Measurements from ENCODE around the gene TMEM272.

The TMEM272 gene

GRCh38 chr13:51778392-51778791 lies 66.6 kb downstream of the TMEM272 start:
- H3K36me3 ChIP-seq (ENCODE audit: low read length): no peaks in the 10 kb centered on the region
- no peak overlapping the region for H2AFZ ChIP-seq (ENCODE audit: low read depth, low read length, severe bottlenecking)
- H4K20me1 ChIP-seq (ENCODE audit: low read depth, low read length): no peaks in the 10 kb centered on the region
- H3K27me3 ChIP-seq (ENCODE audit: low read length): no peaks in the 10 kb centered on the region
- H3F3A ChIP-seq (ENCODE audit: insufficient read depth): no peaks in the 10 kb centered on the region
- H3K27ac ChIP-seq (ENCODE audit: low read depth, low read length): no peak overlapping the region
- H3K4me2 ChIP-seq (ENCODE audit: low read depth, low read length, poor library complexity, severe bottlenecking): no peak overlapping the region
- TF ChIP-seq EZH2phosphoT487 (conservative IDR thresholded peaks at IDR 0.05; ENCODE audit: low read length): no peak
- TF ChIP-seq CTCF (IDR thresholded peaks at IDR 0.05; ENCODE audit: insufficient read depth, low read length, poor library complexity, severe bottlenecking): no peak
- no peak overlapping the region for H3K4me3 ChIP-seq (ENCODE audit: insufficient read depth, low read length, poor library complexity, severe bottlenecking)
- no peaks in the 10 kb centered on the region for H3K79me2 ChIP-seq (ENCODE audit: insufficient read depth, low read length)
- H3K9ac ChIP-seq (ENCODE audit: low read length): no peak overlapping the region
- no peaks in the 10 kb centered on the region for H3K9me2 ChIP-seq (replicated peaks; ENCODE audit: insufficient read depth, low read length)
- no peaks in the 10 kb centered on the region for H3K9me3 ChIP-seq (ENCODE audit: insufficient read depth, low read length)

DNA sequence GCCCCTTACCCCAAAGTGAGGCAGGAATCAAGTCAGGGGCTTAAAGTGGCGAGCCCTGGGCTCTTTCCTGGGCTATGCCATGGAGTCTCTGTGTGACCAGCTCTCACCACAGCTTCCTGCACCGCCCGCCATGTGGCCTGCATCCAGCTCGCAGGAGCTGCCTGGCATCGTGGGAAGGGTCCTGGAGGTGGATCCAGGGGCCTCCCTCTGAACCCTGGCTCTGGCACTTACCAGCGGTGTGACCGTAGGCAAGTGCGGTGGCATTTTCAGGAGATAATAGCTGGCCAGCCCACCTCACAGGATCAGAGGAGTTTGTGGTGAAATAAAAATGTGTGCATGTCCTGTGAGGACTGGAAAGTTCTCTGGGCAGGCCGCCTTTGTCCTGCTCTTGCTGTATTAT lies 67.1 kb downstream of the TMEM272 start:
- Histone ChIP-seq H3K27ac (ENCODE audit: low read depth, low read length) (no peak overlapping the region), H4K20me1 (ENCODE audit: low read depth, low read length) (no peaks in the 10 kb centered on the region), H3K4me3 (ENCODE audit: insufficient read depth, low read length, poor library complexity, severe bottlenecking) (no peak overlapping the region), H3K9me3 (ENCODE audit: insufficient read depth, low read length) (no peaks in the 10 kb centered on the region), H3F3A (ENCODE audit: insufficient read depth) (no peaks in the 10 kb centered on the region), H3K27me3 (ENCODE audit: low read length) (no peaks in the 10 kb centered on the region), H2AFZ (ENCODE audit: low read depth, low read length, severe bottlenecking) (no peak overlapping the region), H3K36me3 (ENCODE audit: low read length) (no peaks in the 10 kb centered on the region), H3K9ac (ENCODE audit: low read length) (no peak overlapping the region), H3K9me2 (replicated peaks; ENCODE audit: insufficient read depth, low read length) (no peaks in the 10 kb centered on the region), H3K79me2 (ENCODE audit: insufficient read depth, low read length) (no peaks in the 10 kb centered on the region), H3K4me2 (ENCODE audit: low read depth, low read length, poor library complexity, severe bottlenecking) (no peak overlapping the region)
- TF ChIP-seq CTCF (IDR thresholded peaks at IDR 0.05; ENCODE audit: insufficient read depth, low read length, poor library complexity, severe bottlenecking) (no peak), EZH2phosphoT487 (conservative IDR thresholded peaks at IDR 0.05; ENCODE audit: low read length) (no peak)

DNA sequence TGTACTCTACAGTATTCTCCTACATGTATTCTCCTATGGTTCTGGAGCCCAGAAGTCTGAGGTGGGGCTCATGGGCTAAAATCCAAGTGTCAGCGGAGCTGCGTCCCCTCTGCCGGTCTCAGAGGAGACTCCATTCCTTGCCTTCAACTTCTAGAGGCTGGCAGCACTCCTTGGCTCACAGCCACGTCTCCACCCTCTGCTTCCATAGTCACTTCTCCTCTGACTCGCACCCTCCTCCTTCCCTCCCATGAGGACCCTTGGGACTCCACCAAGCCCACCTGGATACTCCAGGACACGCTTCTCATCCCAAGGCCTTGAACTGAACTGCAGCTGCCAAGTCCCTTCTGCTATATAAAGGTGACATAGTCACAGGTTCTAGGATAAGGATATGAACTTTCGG lies 68.8 kb downstream of the TMEM272 start:
- Histone ChIP-seq H4K20me1 (ENCODE audit: low read depth, low read length) (no peaks in the 10 kb centered on the region), H2AFZ (ENCODE audit: low read depth, low read length, severe bottlenecking) (no peak overlapping the region), H3K4me3 (ENCODE audit: insufficient read depth, low read length, poor library complexity, severe bottlenecking) (no peak overlapping the region), H3K79me2 (ENCODE audit: insufficient read depth, low read length) (no peaks in the 10 kb centered on the region), H3K4me2 (ENCODE audit: low read depth, low read length, poor library complexity, severe bottlenecking) (no peak overlapping the region), H3K36me3 (ENCODE audit: low read length) (no peaks in the 10 kb centered on the region), H3K27ac (ENCODE audit: low read depth, low read length) (no peak overlapping the region), H3F3A (ENCODE audit: insufficient read depth) (no peaks in the 10 kb centered on the region), H3K9me2 (replicated peaks; ENCODE audit: insufficient read depth, low read length) (no peaks in the 10 kb centered on the region), H3K9me3 (ENCODE audit: insufficient read depth, low read length) (no peaks in the 10 kb centered on the region), H3K27me3 (ENCODE audit: low read length) (no peaks in the 10 kb centered on the region), H3K9ac (ENCODE audit: low read length) (no peak overlapping the region)
- TF ChIP-seq EZH2phosphoT487 (conservative IDR thresholded peaks at IDR 0.05; ENCODE audit: low read length) (no peak), CTCF (IDR thresholded peaks at IDR 0.05; ENCODE audit: insufficient read depth, low read length, poor library complexity, severe bottlenecking) (no peak)

GRCh38 chr13:51773515-51773914 lies 71.5 kb downstream of the TMEM272 start:
- H3F3A ChIP-seq (ENCODE audit: insufficient read depth): no peaks in the 10 kb centered on the region
- H3K4me3 ChIP-seq (ENCODE audit: insufficient read depth, low read length, poor library complexity, severe bottlenecking): no peak overlapping the region
- TF ChIP-seq EZH2phosphoT487 (conservative IDR thresholded peaks at IDR 0.05; ENCODE audit: low read length) (no peak), CTCF (IDR thresholded peaks at IDR 0.05; ENCODE audit: insufficient read depth, low read length, poor library complexity, severe bottlenecking) (no peak)
- H3K36me3 ChIP-seq (ENCODE audit: low read length): no peaks in the 10 kb centered on the region
- no peaks in the 10 kb centered on the region for H3K27me3 ChIP-seq (ENCODE audit: low read length)
- no peaks in the 10 kb centered on the region for H3K9me3 ChIP-seq (ENCODE audit: insufficient read depth, low read length)
- H3K4me2 ChIP-seq (ENCODE audit: low read depth, low read length, poor library complexity, severe bottlenecking): no peak overlapping the region
- no peaks in the 10 kb centered on the region for H3K9me2 ChIP-seq (replicated peaks; ENCODE audit: insufficient read depth, low read length)
- no peak overlapping the region for H2AFZ ChIP-seq (ENCODE audit: low read depth, low read length, severe bottlenecking)
- H4K20me1 ChIP-seq (ENCODE audit: low read depth, low read length): no peaks in the 10 kb centered on the region
- no peak overlapping the region for H3K9ac ChIP-seq (ENCODE audit: low read length)
- no peak overlapping the region for H3K27ac ChIP-seq (ENCODE audit: low read depth, low read length)
- H3K79me2 ChIP-seq (ENCODE audit: insufficient read depth, low read length): no peaks in the 10 kb centered on the region
